22Rv1 (cell line): ENCODE results near the gene SPECC1.
"Not testable (repeated sequence)": the region's sequence is repeated elsewhere in the genome, so short reads cannot be mapped to it uniquely, and the experiment has no call there.

Experiments
- H3K27ac ChIP-seq: fragments of 450-650 bp; 2 replicates; pipeline ENCODE4 v1.5.1; 2017
- ZFX ChIP-seq: fragments of 450-650 bp; IDR thresholded peaks from 2 replicates; pipeline ENCODE4 v1.6.1; 2017; ENCODE audit warnings: antibody characterized with exemption, borderline replicate concordance
- TF ChIP-seq, protein P1 (sequence below): fragments of 450-650 bp; IDR thresholded peaks from 2 replicates; pipeline ENCODE4 v1.5.1; 2017; ENCODE audit warnings: mild to moderate bottlenecking

Gene SPECC1

DNA sequence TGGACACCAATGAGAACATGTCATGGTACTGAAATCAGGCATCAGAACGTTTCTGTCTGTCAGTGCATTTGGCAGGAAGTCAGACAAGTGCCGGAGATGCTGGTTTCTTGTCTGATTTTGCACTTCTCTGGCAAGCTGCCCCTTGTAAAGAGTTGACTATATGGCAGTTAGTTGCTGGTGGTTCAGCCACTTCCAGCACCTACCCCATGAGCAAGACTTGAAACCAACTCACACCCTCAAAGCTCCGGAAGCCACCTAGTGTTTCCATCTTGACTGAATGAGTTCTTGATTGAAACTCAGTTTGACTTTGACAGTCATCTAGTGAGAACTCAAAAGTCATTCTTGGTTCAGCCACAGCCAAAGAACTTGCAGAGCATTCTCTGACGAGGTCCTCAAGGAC lies 225.1 kb downstream of the SPECC1 start:
- TF ChIP-seq, protein P1, sequence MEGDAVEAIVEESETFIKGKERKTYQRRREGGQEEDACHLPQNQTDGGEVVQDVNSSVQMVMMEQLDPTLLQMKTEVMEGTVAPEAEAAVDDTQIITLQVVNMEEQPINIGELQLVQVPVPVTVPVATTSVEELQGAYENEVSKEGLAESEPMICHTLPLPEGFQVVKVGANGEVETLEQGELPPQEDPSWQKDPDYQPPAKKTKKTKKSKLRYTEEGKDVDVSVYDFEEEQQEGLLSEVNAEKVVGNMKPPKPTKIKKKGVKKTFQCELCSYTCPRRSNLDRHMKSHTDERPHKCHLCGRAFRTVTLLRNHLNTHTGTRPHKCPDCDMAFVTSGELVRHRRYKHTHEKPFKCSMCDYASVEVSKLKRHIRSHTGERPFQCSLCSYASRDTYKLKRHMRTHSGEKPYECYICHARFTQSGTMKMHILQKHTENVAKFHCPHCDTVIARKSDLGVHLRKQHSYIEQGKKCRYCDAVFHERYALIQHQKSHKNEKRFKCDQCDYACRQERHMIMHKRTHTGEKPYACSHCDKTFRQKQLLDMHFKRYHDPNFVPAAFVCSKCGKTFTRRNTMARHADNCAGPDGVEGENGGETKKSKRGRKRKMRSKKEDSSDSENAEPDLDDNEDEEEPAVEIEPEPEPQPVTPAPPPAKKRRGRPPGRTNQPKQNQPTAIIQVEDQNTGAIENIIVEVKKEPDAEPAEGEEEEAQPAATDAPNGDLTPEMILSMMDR: no peak
- TF ChIP-seq ZFX: no peak

DNA sequence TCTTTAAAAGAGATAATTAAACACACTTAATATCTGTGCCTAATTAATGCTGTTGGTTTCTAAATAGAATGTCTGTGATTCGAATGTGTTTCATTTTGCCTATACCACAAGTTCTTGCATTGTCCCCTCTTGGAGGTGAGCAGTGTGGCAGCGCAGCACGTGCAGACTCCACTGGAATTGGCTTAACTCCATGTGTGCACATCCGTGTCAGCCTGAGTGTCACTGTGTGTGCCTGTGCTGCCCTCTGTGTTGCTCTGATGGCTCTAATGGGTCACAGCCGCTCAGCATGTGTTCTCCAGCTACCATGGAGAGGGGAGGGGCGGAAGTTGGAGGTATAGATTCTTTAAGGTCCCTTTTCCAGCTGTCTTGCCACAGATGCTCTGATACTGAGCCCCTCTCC lies 226.6 kb downstream of the SPECC1 start:
- no peak for TF ChIP-seq ZFX
- TF ChIP-seq, protein P1: no peak
- H3K27ac ChIP-seq: no peak overlapping the region

More for the DNA sequence above, 225.1 kb downstream of the SPECC1 start:
- no peak overlapping the region for H3K27ac ChIP-seq

- no peak overlapping the region for H3K27ac ChIP-seq
- TF ChIP-seq ZFX: no peak
- TF ChIP-seq, protein P1: no peak
Measured at GRCh38 chr17:20236578-20237227, 227.5 kb downstream of the SPECC1 start.

DNA sequence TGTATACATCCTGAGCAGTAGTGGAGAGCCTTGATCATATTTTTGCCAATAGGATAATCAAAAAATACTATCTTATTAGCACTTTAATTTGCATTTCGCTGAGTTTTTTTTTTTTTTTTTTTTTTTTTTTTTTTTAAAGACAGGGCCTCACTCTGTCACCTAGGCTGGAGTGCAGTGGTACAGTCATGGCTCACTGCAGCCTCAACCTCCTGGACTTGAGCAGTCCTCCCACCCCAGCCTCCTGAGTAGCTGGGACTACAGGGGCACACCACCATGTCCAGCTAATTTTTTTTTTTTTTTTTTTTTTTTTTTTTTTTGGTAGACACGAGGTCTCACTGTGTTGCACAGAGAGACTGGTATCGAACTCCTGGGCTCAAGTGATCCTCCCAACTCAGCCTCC lies 230.6 kb downstream of the SPECC1 start:
- not testable (repeated sequence) for H3K27ac ChIP-seq

DNA sequence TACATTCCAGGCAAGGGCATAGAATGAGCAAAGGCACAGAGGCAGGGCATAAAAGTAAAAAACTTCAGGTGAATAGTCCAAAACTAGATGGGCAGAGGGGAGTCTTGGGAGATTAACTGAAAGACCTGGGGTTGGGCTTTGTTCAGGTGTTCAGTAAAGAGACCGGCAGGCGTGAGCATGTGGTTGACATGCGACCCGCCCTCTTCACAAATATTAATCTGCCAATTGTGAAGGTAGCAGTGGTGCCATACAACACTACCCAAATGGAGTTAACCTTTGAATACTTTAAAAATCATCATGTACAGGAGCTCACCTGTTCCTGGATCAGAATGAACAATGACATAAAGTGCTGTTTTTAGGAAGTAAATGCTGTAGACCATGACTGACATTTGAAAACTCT lies 232.7 kb downstream of the SPECC1 start:
- TF ChIP-seq ZFX: no peak
- TF ChIP-seq, protein P1: no peak
- no peak overlapping the region for H3K27ac ChIP-seq

DNA sequence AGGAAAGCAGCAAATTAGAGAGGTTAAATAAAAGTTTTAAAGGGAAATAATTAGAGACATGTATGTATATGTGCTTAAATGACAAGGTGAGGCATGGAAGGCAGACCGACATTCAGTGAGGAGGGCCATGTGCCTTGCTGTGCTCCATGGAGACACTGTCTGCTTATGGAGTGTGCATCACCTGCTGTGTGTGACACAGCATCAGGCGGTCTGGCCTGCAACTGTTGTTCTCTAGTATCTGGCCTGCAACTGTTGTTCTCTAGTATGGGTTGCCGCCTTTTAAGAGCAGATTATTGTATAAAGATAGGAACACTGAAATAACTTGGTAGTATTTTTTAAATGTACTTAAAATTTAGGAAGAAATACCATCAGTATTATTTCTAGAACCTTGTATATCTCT lies 233.1 kb downstream of the SPECC1 start:
- no peak for TF ChIP-seq ZFX
- TF ChIP-seq, protein P1: no peak
- no peak overlapping the region for H3K27ac ChIP-seq

DNA sequence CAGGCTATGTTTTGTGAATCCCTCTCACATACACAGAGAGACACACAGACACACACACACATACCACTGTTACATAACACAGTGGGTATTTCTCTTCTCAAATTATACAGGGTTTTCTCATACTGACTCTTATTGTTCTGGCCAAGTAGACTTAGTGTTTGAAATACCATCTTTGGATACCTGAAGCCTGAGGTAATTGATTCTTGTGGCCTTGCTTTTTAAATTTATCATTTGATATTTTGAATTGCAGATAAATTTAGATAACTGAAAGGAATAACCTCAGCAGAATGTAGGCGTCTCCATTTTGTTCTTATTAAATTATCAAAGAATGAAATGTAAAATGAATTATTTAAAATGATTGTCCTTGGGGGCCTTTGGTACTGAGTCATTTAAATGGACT lies 234.4 kb downstream of the SPECC1 start:
- no peak for TF ChIP-seq ZFX
- TF ChIP-seq, protein P1: no peak
- H3K27ac ChIP-seq: no peak overlapping the region

DNA sequence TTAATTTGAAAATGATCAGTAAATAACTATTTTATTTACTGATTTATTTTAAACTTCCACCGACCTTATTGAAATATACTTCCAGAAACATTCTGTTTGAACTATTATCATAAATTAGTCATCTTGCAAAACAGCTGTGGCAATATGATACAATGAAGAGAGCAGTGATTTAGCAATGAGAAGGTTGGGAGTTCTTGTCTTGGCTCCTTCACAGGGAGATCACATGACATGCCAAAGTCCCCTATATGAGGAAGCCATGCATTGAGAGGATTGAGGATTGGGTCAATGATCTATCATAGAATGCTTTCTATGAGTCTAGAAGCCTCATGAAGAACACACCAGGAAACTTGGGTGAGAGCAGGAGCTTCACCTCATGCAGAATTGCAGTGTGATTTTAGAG lies 235.5 kb downstream of the SPECC1 start:
- TF ChIP-seq, protein P1: no peak
- no peak for TF ChIP-seq ZFX
- H3K27ac ChIP-seq: no peak overlapping the region
